GM23338 (cell line): ENCODE measurements around the gene ATP13A4.

Source experiments
- CREB1 ChIP-seq: fragments of 250-450 bp; sonication (Bioruptor Pico); IDR thresholded peaks from 2 replicates; pipeline ENCODE4 v1.5.0; 2020; ENCODE audit warnings: low read depth, mild to moderate bottlenecking, moderate library complexity
- EZH2 ChIP-seq: fragments of 200-600 bp; sonication (generic); IDR thresholded peaks from one replicate; pipeline ENCODE4 v1.8.0; 2017; ENCODE audit warnings: antibody characterized with exemption, mild to moderate bottlenecking, low read depth; ENCODE audit not compliant: unreplicated experiment
- EZH2phosphoT487 ChIP-seq: fragments of 200-600 bp; sonication (generic); IDR thresholded peaks from one replicate; pipeline ENCODE4 v1.8.1; 2018; ENCODE audit warnings: antibody characterized with exemption; ENCODE audit not compliant: unreplicated experiment
- JUNB ChIP-seq: IDR thresholded peaks from one replicate; pipeline ENCODE4 v1.6.1; 2016; ENCODE audit warnings: antibody characterized with exemption; ENCODE audit not compliant: unreplicated experiment
- NANOG ChIP-seq: IDR thresholded peaks from 2 replicates; pipeline ENCODE4 v1.6.1; 2016; ENCODE audit warnings: antibody characterized with exemption, borderline replicate concordance
- POLR2AphosphoS5 ChIP-seq: IDR thresholded peaks from 2 replicates; pipeline ENCODE4 v1.6.1; 2016; ENCODE audit warnings: antibody characterized with exemption, low read depth
- STAT1 ChIP-seq: IDR thresholded peaks from one replicate; pipeline ENCODE4 v1.6.1; 2016; ENCODE audit warnings: antibody characterized with exemption; ENCODE audit not compliant: unreplicated experiment
- TF ChIP-seq, protein P1 (sequence below), 2 experiments: fragments of 200-600 bp in 1 of 2; sonication (generic) in 1 of 2; conservative IDR thresholded peaks; 2 replicates each; pipeline versions ENCODE4 v1.5.1 to v1.6.1; 2016 to 2017; ENCODE audit warnings: antibody characterized with exemption in 2 of 2, low read depth in 2 of 2, mild to moderate bottlenecking in 2 of 2, moderate library complexity in 1 of 2
- TF ChIP-seq, protein P2 (sequence below): IDR thresholded peaks from one replicate; pipeline ENCODE4 v1.6.1; 2018; ENCODE audit warnings: antibody characterized with exemption; ENCODE audit not compliant: unreplicated experiment
- TF ChIP-seq, protein P3 (sequence below): IDR thresholded peaks from 2 replicates; pipeline ENCODE4 v1.6.1; 2016; ENCODE audit warnings: antibody characterized with exemption
- TF ChIP-seq, protein P4 (sequence below): fragments of 250-450 bp; sonication (Bioruptor Pico); IDR thresholded peaks from 2 replicates; pipeline ENCODE4 v1.5.0; 2020; ENCODE audit warnings: mild to moderate bottlenecking, moderate library complexity

DNA sequence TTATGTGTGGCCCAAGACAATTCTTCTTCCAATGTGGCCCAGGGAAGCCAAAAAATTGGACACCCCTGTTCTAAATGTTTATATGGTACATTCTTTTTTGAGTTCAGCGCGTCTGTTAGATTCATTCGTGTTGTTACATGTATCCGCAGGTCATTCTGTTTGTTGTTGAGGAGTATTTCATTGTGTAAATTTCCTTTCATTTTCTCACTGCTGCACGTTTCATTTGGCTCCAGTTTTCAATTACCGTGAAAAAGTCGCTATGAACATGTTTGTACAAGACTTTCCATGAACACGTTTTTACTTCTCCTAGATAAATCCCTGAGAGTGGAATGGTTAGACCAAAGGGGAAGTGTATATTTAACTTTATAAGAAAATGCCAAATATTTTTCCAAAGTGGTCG, 30.8 kb upstream of the ATP13A4 start:
- TF ChIP-seq, protein P1, sequence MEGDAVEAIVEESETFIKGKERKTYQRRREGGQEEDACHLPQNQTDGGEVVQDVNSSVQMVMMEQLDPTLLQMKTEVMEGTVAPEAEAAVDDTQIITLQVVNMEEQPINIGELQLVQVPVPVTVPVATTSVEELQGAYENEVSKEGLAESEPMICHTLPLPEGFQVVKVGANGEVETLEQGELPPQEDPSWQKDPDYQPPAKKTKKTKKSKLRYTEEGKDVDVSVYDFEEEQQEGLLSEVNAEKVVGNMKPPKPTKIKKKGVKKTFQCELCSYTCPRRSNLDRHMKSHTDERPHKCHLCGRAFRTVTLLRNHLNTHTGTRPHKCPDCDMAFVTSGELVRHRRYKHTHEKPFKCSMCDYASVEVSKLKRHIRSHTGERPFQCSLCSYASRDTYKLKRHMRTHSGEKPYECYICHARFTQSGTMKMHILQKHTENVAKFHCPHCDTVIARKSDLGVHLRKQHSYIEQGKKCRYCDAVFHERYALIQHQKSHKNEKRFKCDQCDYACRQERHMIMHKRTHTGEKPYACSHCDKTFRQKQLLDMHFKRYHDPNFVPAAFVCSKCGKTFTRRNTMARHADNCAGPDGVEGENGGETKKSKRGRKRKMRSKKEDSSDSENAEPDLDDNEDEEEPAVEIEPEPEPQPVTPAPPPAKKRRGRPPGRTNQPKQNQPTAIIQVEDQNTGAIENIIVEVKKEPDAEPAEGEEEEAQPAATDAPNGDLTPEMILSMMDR (conservative IDR thresholded peaks at IDR 0.05; ENCODE audit: low read depth in 2 of 2): no peak
- TF ChIP-seq POLR2AphosphoS5 (no peak), EZH2 (no peak), EZH2phosphoT487 (no peak), CREB1 (CRISPR knock-in tag) (no peak), STAT1 (no peak), NANOG (no peak), JUNB (no peak)
- TF ChIP-seq, protein P2, sequence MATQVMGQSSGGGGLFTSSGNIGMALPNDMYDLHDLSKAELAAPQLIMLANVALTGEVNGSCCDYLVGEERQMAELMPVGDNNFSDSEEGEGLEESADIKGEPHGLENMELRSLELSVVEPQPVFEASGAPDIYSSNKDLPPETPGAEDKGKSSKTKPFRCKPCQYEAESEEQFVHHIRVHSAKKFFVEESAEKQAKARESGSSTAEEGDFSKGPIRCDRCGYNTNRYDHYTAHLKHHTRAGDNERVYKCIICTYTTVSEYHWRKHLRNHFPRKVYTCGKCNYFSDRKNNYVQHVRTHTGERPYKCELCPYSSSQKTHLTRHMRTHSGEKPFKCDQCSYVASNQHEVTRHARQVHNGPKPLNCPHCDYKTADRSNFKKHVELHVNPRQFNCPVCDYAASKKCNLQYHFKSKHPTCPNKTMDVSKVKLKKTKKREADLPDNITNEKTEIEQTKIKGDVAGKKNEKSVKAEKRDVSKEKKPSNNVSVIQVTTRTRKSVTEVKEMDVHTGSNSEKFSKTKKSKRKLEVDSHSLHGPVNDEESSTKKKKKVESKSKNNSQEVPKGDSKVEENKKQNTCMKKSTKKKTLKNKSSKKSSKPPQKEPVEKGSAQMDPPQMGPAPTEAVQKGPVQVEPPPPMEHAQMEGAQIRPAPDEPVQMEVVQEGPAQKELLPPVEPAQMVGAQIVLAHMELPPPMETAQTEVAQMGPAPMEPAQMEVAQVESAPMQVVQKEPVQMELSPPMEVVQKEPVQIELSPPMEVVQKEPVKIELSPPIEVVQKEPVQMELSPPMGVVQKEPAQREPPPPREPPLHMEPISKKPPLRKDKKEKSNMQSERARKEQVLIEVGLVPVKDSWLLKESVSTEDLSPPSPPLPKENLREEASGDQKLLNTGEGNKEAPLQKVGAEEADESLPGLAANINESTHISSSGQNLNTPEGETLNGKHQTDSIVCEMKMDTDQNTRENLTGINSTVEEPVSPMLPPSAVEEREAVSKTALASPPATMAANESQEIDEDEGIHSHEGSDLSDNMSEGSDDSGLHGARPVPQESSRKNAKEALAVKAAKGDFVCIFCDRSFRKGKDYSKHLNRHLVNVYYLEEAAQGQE: no peak
- TF ChIP-seq, protein P3, sequence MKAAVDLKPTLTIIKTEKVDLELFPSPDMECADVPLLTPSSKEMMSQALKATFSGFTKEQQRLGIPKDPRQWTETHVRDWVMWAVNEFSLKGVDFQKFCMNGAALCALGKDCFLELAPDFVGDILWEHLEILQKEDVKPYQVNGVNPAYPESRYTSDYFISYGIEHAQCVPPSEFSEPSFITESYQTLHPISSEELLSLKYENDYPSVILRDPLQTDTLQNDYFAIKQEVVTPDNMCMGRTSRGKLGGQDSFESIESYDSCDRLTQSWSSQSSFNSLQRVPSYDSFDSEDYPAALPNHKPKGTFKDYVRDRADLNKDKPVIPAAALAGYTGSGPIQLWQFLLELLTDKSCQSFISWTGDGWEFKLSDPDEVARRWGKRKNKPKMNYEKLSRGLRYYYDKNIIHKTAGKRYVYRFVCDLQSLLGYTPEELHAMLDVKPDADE: no peak
- TF ChIP-seq, protein P4, sequence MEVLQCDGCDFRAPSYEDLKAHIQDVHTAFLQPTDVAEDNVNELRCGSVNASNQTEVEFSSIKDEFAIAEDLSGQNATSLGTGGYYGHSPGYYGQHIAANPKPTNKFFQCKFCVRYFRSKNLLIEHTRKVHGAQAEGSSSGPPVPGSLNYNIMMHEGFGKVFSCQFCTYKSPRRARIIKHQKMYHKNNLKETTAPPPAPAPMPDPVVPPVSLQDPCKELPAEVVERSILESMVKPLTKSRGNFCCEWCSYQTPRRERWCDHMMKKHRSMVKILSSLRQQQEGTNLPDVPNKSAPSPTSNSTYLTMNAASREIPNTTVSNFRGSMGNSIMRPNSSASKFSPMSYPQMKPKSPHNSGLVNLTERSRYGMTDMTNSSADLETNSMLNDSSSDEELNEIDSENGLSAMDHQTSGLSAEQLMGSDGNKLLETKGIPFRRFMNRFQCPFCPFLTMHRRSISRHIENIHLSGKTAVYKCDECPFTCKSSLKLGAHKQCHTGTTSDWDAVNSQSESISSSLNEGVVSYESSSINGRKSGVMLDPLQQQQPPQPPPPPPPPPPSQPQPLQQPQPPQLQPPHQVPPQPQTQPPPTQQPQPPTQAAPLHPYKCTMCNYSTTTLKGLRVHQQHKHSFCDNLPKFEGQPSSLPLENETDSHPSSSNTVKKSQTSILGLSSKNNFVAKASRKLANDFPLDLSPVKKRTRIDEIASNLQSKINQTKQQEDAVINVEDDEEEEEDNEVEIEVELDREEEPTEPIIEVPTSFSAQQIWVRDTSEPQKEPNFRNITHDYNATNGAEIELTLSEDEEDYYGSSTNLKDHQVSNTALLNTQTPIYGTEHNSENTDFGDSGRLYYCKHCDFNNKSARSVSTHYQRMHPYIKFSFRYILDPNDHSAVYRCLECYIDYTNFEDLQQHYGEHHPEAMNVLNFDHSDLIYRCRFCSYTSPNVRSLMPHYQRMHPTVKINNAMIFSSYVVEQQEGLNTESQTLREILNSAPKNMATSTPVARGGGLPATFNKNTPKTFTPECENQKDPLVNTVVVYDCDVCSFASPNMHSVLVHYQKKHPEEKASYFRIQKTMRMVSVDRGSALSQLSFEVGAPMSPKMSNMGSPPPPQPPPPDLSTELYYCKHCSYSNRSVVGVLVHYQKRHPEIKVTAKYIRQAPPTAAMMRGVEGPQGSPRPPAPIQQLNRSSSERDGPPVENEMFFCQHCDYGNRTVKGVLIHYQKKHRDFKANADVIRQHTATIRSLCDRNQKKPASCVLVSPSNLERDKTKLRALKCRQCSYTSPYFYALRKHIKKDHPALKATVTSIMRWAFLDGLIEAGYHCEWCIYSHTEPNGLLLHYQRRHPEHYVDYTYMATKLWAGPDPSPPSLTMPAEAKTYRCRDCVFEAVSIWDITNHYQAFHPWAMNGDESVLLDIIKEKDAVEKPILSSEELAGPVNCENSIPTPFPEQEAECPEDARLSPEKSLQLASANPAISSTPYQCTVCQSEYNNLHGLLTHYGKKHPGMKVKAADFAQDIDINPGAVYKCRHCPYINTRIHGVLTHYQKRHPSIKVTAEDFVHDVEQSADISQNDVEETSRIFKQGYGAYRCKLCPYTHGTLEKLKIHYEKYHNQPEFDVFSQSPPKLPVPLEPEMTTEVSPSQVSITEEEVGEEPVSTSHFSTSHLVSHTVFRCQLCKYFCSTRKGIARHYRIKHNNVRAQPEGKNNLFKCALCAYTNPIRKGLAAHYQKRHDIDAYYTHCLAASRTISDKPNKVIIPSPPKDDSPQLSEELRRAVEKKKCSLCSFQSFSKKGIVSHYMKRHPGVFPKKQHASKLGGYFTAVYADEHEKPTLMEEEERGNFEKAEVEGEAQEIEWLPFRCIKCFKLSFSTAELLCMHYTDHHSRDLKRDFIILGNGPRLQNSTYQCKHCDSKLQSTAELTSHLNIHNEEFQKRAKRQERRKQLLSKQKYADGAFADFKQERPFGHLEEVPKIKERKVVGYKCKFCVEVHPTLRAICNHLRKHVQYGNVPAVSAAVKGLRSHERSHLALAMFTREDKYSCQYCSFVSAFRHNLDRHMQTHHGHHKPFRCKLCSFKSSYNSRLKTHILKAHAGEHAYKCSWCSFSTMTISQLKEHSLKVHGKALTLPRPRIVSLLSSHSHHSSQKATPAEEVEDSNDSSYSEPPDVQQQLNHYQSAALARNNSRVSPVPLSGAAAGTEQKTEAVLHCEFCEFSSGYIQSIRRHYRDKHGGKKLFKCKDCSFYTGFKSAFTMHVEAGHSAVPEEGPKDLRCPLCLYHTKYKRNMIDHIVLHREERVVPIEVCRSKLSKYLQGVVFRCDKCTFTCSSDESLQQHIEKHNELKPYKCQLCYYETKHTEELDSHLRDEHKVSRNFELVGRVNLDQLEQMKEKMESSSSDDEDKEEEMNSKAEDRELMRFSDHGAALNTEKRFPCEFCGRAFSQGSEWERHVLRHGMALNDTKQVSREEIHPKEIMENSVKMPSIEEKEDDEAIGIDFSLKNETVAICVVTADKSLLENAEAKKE: no peak
